GM12878 (cell line): ENCODE data around the gene BICC1.

ENCODE experiments used
- BHLHE40 ChIP-seq, 2 experiments: fragments of 450-650 bp in 1 of 2; IDR thresholded peaks; 2 replicates each; pipeline ENCODE4 v1.6.1; 2011 to 2017; ENCODE audit warnings: low read depth in 2 of 2, borderline replicate concordance in 1 of 2, improper control_type of control experiment in 1 of 2, low read length in 1 of 2, mild to moderate bottlenecking in 1 of 2
- CTCF ChIP-seq, 3 experiments: IDR thresholded peaks in 2 of 3; conservative IDR thresholded peaks in 1 of 3; 2 replicates each; pipeline ENCODE4 v1.5.1; 2011; ENCODE audit warnings: low read depth in 3 of 3, low read length in 3 of 3, mild to moderate bottlenecking in 3 of 3, control low read depth in 2 of 3, moderate library complexity in 2 of 3, inconsistent platforms in 1 of 3, mixed read lengths in 1 of 3; ENCODE audit not compliant: control insufficient read depth in 2 of 3, insufficient read depth in 1 of 3; ENCODE audit errors: extremely low read depth in 1 of 3
- EP300 ChIP-seq, 2 experiments: fragments of 150-350 bp in 1 of 2; IDR thresholded peaks; 2 replicates each; pipeline ENCODE4 v1.6.1; 2011 to 2012; ENCODE audit warnings: low read depth in 2 of 2, low read length in 2 of 2, borderline replicate concordance in 1 of 2, improper control_type of control experiment in 1 of 2, inconsistent platforms in 1 of 2; ENCODE audit not compliant: control insufficient read depth in 1 of 2
- FOXM1 ChIP-seq: IDR thresholded peaks from 2 replicates; pipeline ENCODE4 v1.6.1; 2012; ENCODE audit warnings: low read depth, mild to moderate bottlenecking, inconsistent platforms, low read length, moderate library complexity
- HDAC6 ChIP-seq: fragments of 200-600 bp; sonication (generic); IDR thresholded peaks from one replicate; pipeline ENCODE4 v1.8.0; 2017; ENCODE audit warnings: antibody characterized with exemption; ENCODE audit not compliant: unreplicated experiment
- KAT2A ChIP-seq: conservative IDR thresholded peaks from 2 replicates; pipeline ENCODE4 v1.6.1; 2011; ENCODE audit warnings: low read depth, low read length; ENCODE audit not compliant: control insufficient read depth
- NFYA ChIP-seq: IDR thresholded peaks from 2 replicates; pipeline ENCODE4 v1.6.1; 2011; ENCODE audit warnings: low read depth, mild to moderate bottlenecking, low read length, improper control_type of control experiment, borderline replicate concordance
- POLR2A ChIP-seq: IDR thresholded peaks from 2 replicates; pipeline ENCODE4 v1.6.1; 2011; ENCODE audit warnings: low read depth, mild to moderate bottlenecking, low read length
- REST ChIP-seq: IDR thresholded peaks from 2 replicates; pipeline ENCODE4 v1.6.1; 2012; ENCODE audit warnings: mild to moderate bottlenecking, low read depth, low read length
- SREBF2 ChIP-seq: IDR thresholded peaks from 2 replicates; pipeline ENCODE4 v1.6.1; 2012; ENCODE audit warnings: mild to moderate bottlenecking, low read length
- TCF12 ChIP-seq: IDR thresholded peaks from 2 replicates; pipeline ENCODE4 v1.6.1; 2011; ENCODE audit warnings: low read depth, mild to moderate bottlenecking, low read length
- ZBTB40 ChIP-seq: fragments of 450-650 bp; IDR thresholded peaks from 2 replicates; pipeline ENCODE4 v1.6.1; 2016; ENCODE audit warnings: mild to moderate bottlenecking, moderate library complexity, borderline replicate concordance
- ZSCAN29 ChIP-seq: fragments of 450-650 bp; IDR thresholded peaks from 2 replicates; pipeline ENCODE4 v1.6.1; 2017; ENCODE audit warnings: mild to moderate bottlenecking, moderate library complexity

- TF ChIP-seq ZSCAN29, result no peak
- TF ChIP-seq NFYA, result no peak
- no peak for TF ChIP-seq TCF12
- no peak for TF ChIP-seq FOXM1
- TF ChIP-seq CTCF (IDR thresholded peaks at IDR 0.05 in 2 of 3, conservative IDR thresholded peaks at IDR 0.05 in 1 of 3; ENCODE audit: control insufficient read depth in 2 of 3, extremely low read depth in 1 of 3, insufficient read depth in 1 of 3, low read depth in 3 of 3, low read length in 3 of 3), result no peak
- no peak for TF ChIP-seq POLR2A
- no peak for TF ChIP-seq BHLHE40 (IDR thresholded peaks at IDR 0.05; ENCODE audit: borderline replicate concordance in 1 of 2, low read depth in 2 of 2, low read length in 1 of 2)
- no peak for TF ChIP-seq SREBF2
- no peak for TF ChIP-seq REST
- TF ChIP-seq HDAC6, result no peak
- TF ChIP-seq EP300 (IDR thresholded peaks at IDR 0.05; ENCODE audit: borderline replicate concordance in 1 of 2, control insufficient read depth in 1 of 2, low read depth in 2 of 2, low read length in 2 of 2), result no peak
- no peak for TF ChIP-seq ZBTB40
- TF ChIP-seq KAT2A, result no peak
These were observed 47.0 kb upstream of the BICC1 start for GRCh38 chr10:58465629-58466028.
